BJ (cell line): ENCODE results near the gene SLC25A33. TPM values are rescaled to one million over a fixed set of nuclear protein-coding genes. Genes with fewer than 3 reads are reported as not detected.

Experiments
- CTCF ChIA-PET: fragments of 350-600 bp; formaldehyde crosslinking; extraction: SDS; loops from one replicate; lab custom pipeline; 2021; ENCODE audit warnings: antibody characterized with exemption, inconsistent platforms; lab: Yijun Ruan, JAX
- POLR2A ChIA-PET: fragments of 300-600 bp; sonication (Branson Sonifier 250); formaldehyde crosslinking; extraction: SDS; loops from one replicate; lab custom pipeline; 2021; ENCODE audit warnings: antibody characterized with exemption; lab: Charles Lee
- DNase-seq: peaks from one replicate; pipeline ENCODE4 v3.0.0-alpha.2; 2011; ENCODE audit warnings: low read depth
- H3K27me3 ChIP-seq: 2 replicates; pipeline ENCODE4 v1.6.0; 2011; ENCODE audit warnings: low read length; ENCODE audit not compliant: control insufficient read depth, insufficient read depth
- H3K36me3 ChIP-seq: 2 replicates; pipeline ENCODE4 v1.5.1; 2011; ENCODE audit warnings: low read length; ENCODE audit not compliant: control insufficient read depth, insufficient read depth
- H3K4me3 ChIP-seq: 2 replicates; pipeline ENCODE4 v1.5.1; 2011; ENCODE audit warnings: low read depth, mild to moderate bottlenecking, control low read depth, low read length
- CTCF ChIP-seq: IDR thresholded peaks from 2 replicates; pipeline ENCODE4 v1.5.1; 2011; ENCODE audit warnings: low read depth, mild to moderate bottlenecking, control low read depth, inconsistent platforms, low read length, moderate library complexity; ENCODE audit not compliant: insufficient read depth
- polyA plus RNA-seq: library from polyadenylated mRNA; depleted of rRNA; stranded (reverse); fragments of >200 nt; gene quantifications from 2 replicates; pipeline ENCODE4 v1.2.3, GENCODE V29; 2011

The SLC25A33 gene
- polyA plus RNA-seq, 1 experiment, result 2.7 TPM

- ChIA-PET CTCF (interaction anchor here (1.3 to 5.1 kb wide), 4 partner anchors 89 to 240 kb away, joined by 5 to 50 read pairs (median 33); no protein-coding TSS in a partner anchor), POLR2A (no interaction called here)
- Histone ChIP-seq H3K36me3 (no peaks in the 10 kb centered on the region), H3K4me3 (no peak overlapping the region), H3K27me3 (no peaks in the 10 kb centered on the region)
- DNase-seq, result no peak
- no peak for TF ChIP-seq CTCF
Observed at GRCh38 chr1:9629445-9630201, 90.4 kb downstream of the SLC25A33 start.

- ChIA-PET POLR2A (interaction anchor here (0.6 kb wide), 2 partner anchors 89 to 189 kb away, joined by 4 to 7 read pairs; no protein-coding TSS in a partner anchor), CTCF (interaction anchor here (0.7 to 5.1 kb wide), 6 partner anchors 28 to 238 kb away, joined by 3 to 28 read pairs (median 5); no protein-coding TSS in a partner anchor)
Observed at GRCh38 chr1:9630331-9631111, 91.3 kb downstream of the SLC25A33 start.

GRCh38 chr1:9631613-9632012 lies 92.3 kb downstream of the SLC25A33 start:
- DNase-seq, result no peak
- Histone ChIP-seq H3K4me3 (no peak overlapping the region), H3K27me3 (no peaks in the 10 kb centered on the region; the same call in 1 of the 2 replicates), H3K36me3 (no peaks in the 10 kb centered on the region)
- CTCF ChIA-PET, result interaction anchor here (0.9 to 1.5 kb wide), 4 partner anchors 37 to 236 kb away, joined by 3 to 8 read pairs (median 4); no protein-coding TSS in a partner anchor
- POLR2A ChIA-PET, result no interaction called here
- TF ChIP-seq CTCF, result no peak

More at GRCh38 chr1:9630331-9631111, 91.3 kb downstream of the SLC25A33 start:
- Histone ChIP-seq H3K27me3 (no peaks in the 10 kb centered on the region; the same call in 1 of the 2 replicates), H3K36me3 (no peaks in the 10 kb centered on the region), H3K4me3 (no peak overlapping the region)
- no peak for TF ChIP-seq CTCF
- no peak for DNase-seq

- ChIA-PET POLR2A (no interaction called here), CTCF (no interaction called here)
- Histone ChIP-seq H3K27me3 (no peaks in the 10 kb centered on the region; the same call in 1 of the 2 replicates), H3K4me3 (no peak overlapping the region), H3K36me3 (no peaks in the 10 kb centered on the region)
- no peak for DNase-seq
- TF ChIP-seq CTCF, result no peak
Observed at GRCh38 chr1:9633493-9633892, 94.2 kb downstream of the SLC25A33 start.

- Histone ChIP-seq H3K36me3 (no peaks in the 10 kb centered on the region), H3K27me3 (no peaks in the 10 kb centered on the region; the same call in 1 of the 2 replicates), H3K4me3 (no peak overlapping the region)
- CTCF ChIA-PET, result interaction anchor here (1.1 to 5.8 kb wide), 2 partner anchors 7 to 11 kb away, joined by 5 to 33 read pairs; no protein-coding TSS in a partner anchor
- no peak for TF ChIP-seq CTCF
- POLR2A ChIA-PET, result no interaction called here
- DNase-seq, result no peak
Observed at GRCh38 chr1:9634582-9634981, 95.3 kb downstream of the SLC25A33 start.
